ENCODE measurements around the gene LDLRAD2.
A peak's percentile ranks its signal among the peaks of the same experiment; 100 is the strongest.

The LDLRAD2 gene

DNA sequence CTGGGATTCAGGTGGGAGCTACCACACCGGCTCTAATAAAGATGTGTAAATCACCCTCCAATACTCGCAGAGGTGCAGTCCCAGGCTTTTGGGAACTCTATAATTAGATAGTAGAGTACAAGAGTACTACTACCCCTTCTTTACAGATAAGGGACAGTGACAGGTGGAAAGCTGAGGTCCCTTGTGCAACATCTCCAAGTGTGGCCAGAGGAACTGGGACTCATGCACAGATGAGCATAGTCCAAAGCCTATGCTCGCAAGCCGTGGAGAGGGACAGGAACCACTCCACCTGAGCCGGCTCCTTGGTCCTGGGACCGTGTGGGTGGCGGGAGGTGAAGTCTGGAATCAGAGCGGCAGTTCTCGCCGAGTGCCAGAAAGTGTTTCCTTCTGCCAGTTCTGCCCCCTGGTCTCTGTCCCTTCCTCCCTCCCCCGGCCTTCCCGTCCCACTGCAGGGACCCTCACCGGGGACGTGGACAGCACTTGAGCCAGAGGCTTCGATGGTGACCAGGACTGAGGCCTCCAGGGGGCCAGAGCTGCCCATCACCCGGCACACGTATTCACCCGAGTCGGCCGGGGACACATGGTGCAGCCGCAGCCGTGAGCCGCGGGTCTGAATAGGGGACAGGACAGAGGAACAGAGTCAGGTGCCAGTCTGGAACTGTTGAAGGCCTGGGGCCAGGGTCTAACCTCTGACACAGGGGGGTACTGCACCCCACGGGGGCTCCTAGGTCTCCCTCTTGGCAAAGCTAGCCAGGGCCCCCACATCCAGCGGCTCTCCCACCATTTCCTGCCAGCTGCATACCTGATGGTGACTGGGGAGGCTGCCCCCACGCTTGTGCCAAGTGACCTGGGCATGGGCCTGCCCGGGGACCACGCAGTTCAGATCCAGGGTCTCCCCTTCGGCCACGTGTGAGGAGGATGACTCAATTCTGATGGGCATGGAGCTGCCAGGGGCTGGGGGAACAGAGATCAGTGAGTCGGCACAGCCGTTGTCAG lies 33.9 kb downstream of the LDLRAD2 start:
- no peak for DNase-seq

DNA sequence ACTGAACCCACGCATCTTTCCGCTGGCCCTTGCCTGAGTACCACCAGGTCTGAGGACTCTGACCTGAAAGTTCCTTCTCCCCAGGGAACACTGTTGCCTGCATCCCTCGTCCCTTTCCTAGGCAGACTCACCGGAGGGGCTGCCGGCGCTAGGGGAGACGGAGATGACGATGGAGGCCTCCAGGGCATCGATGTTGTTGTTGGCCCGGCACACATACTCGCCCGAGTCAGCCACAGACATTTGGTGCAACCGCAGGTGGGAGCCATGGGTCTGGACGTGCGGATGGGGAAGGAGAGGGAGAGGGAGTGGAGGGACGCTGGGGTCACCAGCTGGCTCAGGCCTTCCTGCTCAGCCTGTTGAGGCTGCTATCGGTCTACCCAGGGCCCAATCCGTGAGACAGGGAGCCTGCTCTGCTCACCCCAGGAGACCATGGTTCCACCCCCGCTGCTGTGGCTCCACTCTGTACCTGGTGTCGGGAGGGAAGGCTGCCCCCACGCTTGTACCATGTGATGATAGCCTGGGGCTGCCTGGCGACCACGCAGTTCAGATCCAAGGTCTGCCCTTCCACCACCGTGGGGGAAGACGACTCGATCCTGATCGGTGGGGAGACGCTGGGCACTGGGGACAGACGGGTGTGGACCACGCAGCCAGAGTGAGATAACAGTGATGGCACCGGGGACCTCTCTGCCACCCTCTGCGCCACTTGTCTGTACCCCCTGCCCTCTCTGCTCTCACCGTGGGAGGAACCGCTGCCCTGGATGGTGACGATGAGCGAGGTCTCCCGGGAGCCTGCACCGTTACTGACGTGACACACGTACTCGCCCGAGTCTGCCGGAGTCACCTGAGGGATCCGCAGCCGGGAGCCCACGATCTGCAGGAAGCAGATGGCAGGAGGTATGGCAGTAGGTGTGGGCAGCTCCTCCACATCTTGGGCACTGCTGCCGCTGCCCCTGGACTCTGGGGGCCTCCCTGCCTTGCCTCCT lies 35.4 kb downstream of the LDLRAD2 start:
- DNase-seq = no peak

DNA sequence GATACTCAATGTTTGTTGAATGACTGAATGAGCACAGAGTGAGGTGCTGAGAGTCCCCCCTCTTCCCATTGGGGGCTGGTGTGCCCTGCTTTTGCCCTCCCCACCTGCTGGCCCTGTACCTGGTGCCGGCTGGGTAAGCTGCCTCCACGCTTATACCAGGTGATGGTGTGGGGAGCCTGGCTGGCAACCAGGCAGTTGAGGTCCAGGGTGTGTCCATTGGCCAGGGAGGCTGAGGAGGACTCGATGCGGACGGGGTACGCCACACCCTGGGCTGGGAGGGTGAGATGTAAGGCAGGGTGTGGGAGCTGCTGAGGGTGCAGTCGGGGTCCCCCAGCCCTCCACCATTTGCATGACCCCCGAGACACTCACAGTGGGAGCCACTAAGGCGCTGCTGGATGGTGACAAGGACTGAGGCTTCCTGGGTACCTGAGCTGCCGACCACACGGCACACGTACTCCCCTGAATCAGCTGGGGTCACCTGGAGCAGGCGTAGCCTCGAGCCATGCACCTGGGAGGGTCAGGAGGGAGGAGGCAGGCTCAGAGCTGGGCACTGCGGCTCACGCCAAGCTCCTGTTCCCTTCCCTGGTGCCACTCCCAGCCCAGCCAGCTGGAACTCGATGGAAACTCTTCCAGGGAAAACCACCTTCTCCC lies 36.6 kb downstream of the LDLRAD2 start:
- DNase-seq = no peak

DNA sequence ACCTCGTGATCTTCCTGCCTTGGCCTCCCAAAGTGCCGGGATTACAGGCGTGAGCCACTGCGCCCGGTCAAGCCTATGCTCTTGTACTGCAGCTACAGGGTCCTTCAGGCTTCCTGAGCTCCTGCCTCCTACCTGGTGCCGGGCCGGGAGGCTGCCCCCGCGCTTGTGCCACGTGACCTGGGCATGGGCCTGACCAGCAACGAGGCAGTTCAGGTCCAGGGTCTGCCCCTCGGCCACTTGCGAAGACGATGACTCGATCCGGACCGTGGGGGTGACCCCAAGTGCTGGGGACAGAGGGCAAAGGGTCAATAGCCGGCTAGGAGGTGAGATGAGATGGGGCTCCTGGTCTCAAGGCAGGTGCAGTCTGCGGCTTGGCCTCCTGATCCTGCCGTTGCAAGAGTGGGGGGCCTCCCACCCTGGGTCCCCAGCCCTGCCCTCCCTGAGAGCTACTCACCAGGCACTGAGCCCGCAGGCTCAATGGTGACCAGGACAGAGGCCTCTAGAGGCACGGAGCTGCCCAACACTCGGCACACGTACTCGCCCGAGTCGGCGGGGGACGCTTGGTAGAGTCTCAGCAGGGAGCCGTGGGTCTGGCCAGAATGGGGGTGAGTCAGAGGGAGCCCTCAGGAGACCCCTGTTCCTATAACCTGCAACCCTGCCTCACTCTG lies 38.0 kb downstream of the LDLRAD2 start:
- DNase-seq = no peak

DNA sequence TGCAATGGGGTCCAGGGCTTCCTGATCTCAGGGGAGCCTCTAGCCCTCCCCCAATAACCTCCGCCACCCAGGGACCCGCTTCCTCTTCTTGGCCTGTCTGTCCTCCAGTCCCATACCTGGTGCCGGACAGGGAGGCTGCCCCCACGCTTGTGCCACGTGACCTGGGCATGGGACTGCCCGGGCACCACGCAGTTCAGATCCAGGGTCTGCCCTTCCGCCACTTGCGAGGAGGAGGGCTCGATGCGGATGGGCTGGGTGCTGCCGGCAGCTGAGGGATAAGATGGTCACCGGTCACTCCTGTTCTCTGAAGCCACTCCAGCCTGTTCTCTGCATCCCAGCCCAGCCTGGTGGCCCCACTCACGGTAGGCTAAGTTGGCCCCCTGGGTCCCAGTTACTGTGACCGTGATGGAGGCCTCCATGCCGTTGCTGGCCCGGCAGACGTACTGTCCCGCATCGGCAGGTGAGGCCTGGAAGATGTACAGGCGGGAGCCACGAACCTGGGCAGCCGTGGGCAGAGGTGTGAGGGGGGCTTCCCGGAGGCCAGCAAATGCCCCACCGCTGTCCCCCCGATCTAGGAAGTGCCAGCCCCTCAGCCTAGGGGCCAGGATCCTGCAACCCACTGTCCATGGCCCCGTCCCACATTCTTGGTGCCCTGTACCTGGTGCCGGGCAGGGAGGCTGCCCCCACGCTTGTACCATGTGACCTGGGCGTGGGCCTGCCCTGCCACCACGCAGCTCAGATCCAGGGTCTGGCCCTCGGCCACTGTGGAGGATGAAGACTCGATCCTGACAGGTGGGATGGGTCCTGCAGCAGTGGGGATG lies 39.6 kb downstream of the LDLRAD2 start:
- DNase-seq = no peak

DNA sequence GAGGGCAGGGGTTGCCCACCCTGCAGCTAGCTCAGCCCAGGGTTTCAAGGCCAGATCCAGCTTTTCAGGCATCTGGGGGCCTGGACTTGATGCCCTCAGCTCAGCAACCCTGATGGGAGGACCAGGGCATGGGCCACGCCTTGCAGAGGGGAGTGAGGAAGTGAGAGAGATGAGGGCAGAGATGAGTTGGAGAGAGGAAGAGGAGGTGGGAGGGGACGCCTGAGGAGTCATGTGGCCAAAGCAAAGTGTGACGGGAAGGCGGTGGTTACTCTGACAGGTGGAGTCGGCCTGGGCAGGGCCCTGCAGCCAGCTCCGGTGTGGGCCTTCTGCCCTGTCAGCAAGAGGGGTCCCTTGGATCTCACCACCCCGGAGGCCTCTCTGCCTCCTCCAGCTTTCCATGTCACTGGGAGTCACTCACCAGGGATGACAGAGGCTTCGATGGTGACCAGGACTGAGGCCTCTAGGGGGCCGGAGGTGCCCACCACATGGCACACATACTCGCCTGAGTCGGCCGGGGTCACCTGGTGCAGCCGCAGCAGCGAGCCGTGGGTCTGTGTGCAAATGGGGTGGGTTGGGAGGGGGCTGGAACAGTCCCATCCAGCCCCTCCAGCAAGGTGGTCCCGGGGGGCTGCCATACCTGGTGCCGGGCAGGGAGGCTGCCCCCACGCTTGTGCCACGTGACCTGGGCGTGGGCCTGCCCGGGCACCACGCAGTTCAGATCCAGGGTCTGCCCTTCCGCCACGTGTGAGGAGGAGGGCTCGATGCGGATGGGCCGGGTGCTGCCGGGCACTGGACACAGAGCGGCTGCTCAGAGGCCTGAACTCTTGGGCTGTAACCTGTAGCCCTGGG lies 40.4 kb downstream of the LDLRAD2 start:
- DNase-seq = peak; percentile 4 to 15

DNA sequence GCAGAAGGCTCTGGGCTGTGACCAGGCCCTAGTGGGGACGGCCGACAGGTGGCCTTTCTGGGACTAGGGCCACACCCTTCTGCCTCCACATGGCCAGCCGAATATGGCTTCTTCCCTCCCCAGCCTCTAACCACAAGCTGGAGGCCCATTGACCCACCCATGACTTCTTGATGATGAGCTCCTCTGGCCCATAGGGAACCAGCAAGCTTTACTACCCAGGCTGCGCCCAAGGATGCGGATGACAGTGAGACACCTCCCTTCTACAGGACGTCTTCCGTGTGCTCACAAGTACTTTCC lies 41.0 kb downstream of the LDLRAD2 start:
- DNase-seq = no peak

DNA sequence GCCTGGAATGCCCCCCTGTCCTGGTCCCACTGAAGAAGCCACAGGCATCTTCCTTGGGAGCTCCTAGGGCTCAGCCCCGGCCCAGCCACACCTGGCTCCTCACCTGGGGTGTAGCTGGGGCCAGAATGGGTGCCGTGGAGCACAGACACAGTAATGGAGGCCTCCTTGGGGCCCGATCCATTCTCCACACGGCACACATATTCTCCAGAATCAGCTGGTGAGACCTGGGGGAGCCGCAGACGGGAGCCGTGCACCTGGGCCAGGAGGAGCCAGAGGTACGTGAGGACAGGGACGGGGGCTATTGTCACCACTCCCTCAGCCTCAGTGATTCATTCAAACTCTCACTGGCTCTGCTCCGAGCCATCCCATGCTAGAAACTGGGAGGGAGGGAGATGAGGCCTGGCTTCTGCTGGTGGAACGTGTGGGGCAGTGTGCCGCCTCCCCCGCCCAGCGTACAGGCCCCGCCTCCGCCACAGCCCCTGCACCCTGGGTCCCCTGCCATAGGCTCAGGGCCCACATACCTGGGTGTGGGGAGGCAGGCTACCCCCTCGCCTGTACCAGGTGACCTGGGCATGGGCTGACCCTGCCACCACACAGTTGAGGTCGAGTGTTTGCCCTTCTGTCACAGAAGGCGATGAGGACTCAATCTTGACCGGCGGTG lies 42.2 kb downstream of the LDLRAD2 start:
- no peak for DNase-seq

DNA sequence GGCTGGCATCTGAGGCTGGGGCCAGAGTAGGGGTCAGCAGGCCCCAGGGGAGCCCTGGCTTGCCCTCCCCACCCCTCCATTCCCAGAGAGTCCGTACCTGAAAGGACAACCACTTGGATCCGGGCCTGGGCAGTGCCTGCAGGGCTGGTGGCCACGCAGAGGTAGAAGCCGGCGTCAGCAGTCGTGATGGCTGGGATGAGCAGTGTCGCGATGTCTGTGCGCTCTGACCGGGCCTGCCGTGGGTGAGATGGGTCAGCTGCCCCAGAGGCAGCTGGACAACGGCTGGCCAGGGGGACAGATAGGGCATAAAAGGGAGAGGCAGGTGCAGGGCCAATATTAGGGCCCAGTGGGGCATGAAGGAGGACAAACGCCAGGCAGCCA lies 42.7 kb downstream of the LDLRAD2 start:
- DNase-seq = no peak

DNA sequence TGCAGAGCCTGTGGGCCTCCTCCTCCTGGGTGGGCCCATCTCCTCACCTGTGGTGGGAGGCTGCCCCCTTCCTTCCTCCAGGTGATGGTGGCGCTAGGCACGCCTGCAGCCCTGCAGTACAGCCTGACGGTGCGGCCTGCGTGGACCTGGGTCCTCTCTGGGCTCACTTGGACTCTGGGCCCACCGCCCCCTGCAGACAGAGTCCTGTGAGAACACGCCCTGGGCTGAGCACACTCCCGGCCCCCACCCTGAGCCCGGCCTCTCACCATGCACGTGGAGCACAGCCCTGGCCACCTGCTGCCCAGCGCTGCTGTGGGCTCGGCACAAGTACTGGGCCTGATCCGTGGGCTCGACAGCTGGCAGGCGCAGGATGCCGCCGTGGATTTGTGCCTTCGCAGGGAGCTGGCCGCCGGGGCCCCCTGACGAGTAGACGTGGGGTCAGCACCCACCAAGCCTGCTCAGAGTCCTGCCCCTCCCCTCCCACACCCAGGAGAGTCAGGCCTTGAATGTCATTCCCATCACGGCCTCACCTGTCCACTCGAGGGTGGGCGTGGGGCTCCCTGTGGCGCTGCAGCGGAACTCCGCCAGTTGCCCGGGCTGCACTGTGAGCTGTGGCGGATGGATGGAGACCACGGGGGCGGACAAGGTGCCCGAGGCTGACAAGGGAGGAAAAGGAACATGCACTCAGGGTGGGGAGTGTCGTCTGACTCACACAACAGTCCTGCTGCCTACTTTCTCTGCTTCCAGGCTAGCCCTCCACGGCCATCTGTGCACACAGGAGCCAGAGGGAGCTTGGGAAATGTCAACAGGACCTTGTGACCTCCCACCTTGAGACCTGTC lies 43.4 kb downstream of the LDLRAD2 start:
- DNase-seq = no peak

DNA sequence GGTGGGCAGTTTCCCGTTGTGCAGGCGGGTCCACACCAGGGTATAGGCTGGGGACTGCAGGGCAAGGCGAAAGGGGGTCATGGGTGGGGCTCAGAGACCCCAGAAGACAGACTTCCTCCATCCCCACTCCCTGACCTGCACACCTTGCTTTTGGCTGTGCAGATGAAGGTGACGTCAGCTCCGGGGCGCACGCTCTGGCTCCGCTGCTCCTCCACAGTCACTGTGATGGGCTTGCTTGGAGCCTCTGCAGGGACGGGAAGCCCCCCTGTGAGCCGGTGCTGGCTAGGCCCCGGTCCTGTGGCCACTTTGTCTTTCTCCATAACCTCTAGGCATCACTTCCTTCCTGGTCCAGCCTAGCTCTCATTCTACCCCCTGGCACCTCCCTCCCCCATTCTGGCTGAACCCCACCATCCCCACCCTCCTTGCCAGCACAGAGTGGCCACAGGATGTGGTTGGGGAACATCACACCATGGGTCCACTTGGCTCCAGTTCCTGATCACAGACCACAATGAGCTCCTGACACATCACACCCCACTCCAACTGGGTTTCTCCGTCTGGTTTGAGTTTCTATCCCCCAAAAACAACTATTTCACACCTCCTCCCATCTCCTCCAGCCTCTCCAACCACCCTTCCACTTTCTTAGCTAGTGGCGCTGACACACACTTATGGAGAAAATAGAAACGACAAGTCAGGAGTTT lies 45.2 kb downstream of the LDLRAD2 start:
- DNase-seq = peak in 1 of 2 donors; percentile 16

DNA sequence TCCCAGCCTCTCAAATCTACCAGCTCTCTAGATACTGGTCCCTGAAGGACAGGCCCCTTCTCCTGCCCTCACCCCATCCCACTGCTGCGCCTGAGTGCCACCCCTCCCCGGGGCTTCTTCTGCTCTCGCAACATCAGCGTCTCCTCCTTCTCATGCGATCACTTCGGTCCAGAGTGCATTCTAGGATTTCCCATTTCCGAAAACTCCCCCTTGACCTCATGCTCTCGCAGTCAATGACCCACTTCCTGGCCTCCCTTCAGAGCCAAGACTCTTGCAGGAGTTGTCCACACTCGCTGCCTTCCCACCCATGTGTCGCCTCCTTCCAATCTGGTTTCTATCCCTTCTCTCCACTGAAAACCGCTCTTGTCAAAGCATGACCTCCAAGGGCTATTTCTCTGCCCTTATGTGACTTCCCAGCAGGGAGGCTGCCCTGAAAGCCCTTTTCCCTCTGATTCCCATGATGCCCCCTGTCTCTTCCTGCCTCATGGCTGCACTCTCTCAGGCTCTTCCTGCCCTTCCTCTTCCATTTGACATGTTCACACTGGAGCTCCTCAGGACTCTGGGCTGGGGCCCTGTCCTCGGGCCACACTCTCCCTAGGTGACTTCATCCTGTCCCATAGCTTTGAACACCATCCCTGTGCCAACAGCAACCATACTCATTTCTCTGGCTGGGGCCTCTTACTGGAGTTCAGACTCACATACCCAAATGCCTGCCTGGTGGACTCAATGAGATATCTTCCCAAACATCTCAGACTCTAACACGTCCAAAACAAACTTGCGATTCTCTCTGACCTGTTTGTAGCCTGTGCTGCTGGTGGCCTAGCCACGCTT lies 46.0 kb downstream of the LDLRAD2 start:
- peak; percentile 31 to 48 for DNase-seq

DNA sequence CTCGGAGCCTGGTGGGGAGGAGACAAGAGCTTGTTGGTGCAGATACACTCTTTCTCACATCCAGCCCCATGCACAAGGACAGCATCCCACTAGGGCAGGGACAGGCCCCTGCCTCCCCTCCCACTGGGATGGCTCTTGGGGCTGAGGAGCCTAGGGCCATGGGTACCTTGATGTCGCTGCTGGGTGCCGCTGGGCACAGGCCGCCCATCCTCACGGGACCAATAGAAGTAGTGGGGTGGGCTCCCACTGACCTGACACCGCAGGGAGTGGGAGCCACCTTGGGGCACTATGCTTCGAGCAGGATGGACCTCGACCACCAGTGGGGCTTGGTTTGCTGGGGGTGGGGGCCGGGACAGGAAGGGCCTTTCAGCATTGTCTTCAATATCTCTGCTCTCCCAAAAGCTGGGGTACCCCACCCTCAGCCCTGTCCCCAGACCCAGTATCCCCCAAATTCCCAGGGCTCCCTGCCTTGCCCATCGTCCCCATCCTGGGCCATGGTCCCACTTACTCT lies 47.7 kb downstream of the LDLRAD2 start:
- DNase-seq = no peak

DNA sequence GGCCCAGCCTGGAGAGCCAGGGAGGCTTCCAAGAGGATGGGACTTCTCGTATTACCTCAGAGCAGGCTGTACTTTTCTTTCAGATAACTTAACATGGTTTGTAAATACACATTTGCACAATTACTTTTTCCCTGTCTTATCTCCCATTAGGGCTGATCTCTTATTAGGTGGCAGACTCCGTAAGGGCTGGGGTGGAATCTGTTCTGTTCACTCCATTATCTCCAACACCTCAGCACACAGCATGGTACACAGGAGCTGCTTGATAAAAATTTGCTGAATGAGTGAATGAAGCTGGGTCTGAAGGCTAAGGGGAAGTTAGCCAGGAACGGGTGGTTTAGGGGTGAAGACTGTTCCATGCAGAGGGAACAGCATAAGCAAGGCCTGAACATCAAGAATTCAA lies 48.9 kb downstream of the LDLRAD2 start:
- no peak for DNase-seq

DNA sequence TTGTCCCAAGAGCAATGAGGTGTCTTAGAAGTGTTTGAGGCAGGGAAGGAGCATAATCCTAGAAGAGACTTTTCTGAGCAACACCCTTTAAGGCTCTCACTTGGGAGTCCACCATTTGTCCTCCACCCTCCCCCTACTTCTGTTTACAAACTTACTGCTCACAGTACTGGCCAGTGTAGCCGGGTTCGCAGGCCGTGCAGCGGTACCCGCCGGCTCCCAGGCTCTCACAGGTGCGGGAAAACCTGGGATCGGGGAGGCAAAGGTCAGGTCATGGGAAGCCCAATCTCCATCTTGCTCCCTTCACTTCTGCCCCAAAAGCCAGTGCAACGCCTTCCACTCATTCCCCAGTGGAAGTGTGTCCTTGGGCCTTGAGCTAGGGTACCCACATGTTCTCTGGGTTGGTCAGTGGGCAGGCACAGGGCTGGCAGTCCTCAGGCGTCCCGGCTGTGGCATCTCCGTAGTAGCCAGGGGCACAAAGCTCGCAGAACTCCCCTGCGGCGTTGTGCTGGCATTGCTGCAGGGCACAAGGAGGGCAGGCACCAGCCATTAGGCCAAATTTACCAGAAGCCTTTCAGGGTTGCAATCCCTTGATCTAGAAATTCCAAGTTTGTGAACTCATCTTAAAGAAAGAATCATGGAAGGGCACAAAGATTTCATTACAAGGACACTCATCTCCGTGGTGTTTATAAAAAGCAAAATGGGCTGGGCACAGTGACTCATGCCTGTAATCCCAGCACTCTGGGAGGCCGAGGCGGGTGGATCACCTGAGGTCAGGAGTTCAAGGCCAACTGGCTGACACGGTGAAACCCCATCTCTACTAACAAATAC lies 49.8 kb downstream of the LDLRAD2 start:
- DNase-seq = no peak

DNA sequence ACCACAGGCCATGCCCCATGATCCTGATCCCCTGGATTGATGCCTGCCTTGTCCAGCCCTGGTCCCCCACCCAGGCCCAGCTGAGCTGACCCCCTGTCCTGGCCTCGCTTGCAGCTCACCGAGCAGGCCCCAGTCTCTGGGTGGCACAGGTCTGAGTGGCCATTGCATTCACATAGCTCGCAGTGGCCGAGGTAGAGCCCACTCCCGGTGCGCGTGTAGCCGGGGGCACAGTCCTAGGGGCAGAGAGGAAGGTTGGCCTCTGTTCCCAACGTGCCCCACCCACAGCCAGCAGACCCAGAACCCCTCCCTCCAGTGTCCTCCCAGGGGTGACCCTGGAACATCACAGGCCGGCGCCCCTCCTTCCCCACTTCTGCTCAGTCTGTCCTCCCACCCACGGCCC lies 51.9 kb downstream of the LDLRAD2 start:
- DNase-seq = no peak
